NCI-H345 (cell line): Measurements from ENCODE around the gene PBX1.
A peak's percentile ranks its signal among the peaks of the same experiment; 100 is the strongest.
"Not testable (repeated sequence)": the region's sequence is repeated elsewhere in the genome, so short reads cannot be mapped to it uniquely, and the experiment has no call there.

ENCODE experiments used
- DNase-seq: peaks from one replicate; lab custom pipeline; 2025; lab: John Stamatoyannopoulos, UW

PBX1 gene

DNA sequence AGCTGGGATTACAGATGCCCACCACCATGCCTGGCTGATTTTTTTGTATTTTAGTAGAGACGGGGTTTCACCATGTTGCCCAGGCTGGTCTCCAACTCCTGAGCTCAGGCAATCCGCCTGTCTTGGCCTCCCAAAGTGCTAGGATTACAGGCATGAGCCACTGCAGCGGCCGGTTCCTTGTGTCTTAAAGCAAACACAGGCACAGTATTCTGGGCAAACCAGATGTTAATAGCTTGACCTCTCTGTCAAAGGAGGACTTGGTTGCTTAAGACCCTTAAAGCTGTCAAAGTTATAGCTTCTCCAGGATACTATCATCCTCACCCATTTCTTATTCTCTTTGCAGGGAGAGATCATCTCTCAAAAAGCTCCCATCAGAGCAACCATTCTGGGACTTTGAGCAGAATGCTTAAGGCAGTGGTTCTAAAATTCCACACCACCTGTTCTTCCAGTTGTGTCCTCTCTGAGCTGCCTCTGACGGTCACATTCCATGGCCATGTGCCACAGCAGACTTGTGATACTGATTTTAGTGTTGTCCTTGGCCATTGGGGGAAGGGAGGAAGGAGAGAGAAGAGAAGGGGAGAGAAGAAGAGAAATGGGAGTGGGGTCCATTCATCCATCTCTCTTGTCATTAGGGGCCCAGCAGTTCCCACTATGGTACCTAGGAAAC is 81.8 kb downstream of the PBX1 start:
- no peak for DNase-seq

DNA sequence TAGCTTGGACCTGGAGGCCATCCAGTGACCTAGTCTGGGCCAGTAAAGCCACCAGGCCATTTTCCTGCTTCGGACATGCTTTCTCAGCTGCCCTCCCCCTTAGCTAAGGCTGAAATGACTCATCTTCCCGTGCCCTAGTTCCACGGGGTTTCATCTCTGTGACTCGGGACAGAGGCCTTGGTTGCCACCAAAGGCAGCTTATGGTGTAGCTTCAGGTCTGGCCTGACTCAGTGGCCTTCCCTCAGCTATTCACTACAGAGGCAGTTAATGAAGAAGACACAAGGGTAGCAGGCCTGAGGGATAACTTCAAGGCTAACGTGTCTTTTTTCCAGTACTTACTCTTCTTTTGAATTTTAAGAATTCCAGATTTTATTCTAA is 82.4 kb downstream of the PBX1 start:
- DNase-seq, result no peak

DNA sequence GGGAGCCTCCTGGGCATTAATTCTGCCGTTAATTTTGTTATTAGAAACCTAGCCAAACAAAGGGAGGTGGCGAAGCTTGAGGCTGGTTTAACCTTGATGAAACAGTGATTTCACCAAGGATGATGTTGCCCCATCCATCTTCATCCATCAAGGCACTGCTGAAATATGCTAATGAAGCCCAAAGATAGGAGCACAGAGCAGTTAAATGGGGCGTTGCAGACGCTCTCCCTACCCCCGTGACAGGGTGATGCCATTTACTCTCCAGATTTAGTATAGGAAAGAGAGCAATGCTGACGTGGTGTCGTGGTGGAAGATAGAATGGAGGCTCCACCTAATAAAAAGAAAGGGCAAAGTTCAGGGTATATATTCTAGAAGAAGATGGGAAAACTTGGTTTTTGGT is 84.0 kb downstream of the PBX1 start:
- DNase-seq, result no peak

DNA sequence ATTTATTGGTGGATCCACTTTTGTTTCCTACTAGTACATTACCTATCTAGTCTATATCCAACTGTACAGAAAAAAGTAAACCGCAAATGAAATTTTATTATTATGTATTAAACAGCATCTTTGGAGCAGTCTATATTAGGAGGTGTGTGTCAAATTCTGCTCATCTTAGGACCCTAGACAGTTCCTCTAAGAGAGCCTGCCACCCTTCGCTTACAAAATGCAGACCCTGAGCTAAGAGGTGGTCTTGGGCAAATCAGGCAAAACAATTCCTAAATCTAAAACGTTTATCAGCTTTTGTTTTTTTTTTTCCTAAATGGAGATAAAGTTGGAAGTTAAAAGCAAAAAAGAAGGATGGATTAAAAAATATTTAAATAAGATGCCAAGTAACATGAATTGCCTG is 85.3 kb downstream of the PBX1 start:
- no peak for DNase-seq

DNA sequence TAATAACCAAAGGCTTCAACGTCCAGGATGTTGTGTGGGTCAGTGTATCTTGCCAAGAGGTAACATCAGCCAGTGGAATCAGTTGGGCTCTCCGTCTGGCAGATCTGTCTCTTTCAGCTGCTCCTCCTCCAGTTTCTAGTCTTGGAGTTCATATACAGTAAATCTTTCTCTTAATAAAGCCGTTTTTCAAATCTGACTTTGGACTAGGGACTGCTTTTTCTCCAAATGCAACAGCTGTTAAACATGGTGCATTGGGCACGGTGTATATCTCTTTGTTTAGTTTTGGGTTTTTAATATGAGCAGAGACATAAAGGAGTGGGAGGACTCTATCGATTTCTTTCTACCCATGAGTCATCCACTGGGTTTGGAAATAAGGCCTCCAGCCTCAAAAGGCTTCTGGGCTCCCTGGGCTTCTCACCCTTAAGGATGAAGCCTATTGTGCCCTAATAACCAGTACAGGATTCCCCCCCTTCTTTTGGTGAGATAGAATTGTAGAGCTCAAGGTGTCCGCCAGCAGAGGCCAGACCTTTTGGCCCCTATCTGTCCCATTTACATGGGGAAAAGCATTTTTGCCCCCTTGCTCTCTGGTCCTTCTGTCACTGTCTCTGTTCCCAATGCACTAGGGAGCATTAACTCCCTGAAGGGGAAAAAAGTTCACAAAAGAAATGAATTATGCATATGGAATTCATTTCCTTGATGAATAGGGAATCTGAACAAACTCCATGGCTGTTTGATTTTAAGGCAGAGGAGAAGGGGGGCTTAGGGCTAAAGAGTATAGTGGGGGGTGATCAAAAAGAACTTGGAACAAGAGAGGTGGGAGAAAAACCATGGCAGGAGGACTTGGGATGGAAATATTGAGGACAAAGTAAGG is 86.0 kb downstream of the PBX1 start:
- DNase-seq, result peak; percentile 38

DNA sequence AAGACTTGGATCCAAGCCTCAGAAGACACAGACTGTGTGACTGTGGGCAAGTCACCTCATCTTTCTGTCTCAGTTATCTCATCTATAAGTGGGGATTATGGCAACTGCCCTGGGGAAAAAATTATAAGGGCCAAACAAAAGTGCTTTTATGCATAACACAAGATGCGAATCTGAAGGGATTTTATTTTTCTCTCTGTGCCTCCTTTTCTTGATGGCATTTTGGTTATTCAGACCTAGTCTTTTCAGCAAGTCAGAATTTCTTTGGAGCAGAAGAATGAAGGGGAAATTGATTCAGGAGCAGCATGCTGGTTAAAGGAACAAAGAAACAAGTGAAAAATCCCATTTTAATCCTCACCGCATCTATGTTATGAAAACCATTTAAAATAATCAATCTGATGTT is 86.9 kb downstream of the PBX1 start:
- no peak for DNase-seq

DNA sequence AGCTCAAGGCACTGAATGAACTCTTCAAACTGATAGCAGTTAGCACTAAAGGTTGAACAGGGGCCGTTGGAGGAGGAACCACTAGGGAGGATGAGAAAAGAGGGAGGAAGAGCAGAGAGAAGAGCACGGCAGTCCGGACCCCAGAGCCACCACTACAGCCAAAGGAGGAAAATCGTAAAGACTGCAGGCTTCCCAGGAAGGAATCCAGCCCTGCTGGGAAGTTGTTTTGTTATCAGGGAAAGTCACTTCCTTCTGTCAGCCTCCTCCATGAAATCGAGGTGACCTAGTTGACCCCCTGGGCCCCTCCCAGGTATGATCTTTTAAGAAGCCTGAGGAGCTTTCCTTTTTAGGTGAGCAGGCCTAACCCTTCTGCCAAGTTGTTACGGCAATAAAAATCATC is 88.2 kb downstream of the PBX1 start:
- DNase-seq, result no peak

DNA sequence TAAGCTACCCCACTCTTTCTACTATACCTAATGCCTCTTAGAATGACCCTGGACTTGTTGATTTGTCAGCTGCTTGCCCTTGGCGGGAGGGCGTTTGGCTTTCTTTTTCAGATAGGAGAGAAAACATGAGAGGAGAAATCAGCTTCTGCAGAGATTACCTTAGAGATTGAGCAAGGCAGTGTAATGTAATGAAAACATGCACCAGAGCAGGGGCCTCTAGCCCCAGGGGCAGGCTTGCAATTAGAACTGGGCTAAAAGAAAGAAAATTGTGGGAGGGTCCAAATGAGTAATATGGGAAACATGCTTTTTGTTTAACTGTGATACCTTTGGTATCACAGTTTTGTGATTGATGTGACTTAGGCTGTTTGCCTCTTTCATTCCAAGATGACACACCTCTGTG is 89.7 kb downstream of the PBX1 start:
- no peak for DNase-seq

DNA sequence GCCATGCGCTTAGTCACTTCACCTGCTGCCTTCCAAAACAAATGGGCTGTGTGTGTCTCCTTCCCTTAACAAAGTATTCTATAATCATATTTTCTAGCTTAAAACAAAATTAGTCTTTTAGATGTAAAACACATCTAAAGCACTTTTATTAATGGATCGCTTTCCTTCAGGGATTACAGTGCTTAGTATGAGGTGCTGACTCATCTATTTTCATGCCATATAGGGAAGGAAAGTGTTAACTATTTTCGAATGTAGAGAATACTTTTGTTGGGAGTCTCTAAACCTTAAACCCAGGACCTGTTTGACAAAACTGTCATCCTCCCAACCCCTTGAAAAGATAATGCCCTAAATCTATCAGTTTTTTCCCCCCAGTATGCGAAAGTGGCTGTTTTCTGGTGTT is 90.2 kb downstream of the PBX1 start:
- no peak for DNase-seq

DNA sequence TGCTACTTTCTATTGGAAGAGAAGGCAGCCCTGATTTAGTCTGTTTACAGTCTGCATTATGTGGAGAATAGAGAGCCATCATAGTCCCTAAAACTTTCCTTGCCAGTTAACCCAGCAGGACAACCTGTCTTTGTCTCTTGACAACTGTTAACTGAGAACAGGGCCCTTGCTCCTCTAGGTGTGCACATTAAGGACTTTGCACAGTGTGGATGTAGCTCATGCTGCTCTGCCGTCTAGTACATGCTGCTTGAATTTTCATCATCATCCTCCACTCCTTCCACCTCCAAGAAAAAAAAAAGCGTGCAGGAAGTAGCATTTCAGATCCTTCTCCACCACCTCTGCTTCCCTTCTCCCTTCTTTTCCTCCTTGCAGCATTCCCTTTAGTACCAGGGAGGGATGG is 91.5 kb downstream of the PBX1 start:
- no peak for DNase-seq

DNA sequence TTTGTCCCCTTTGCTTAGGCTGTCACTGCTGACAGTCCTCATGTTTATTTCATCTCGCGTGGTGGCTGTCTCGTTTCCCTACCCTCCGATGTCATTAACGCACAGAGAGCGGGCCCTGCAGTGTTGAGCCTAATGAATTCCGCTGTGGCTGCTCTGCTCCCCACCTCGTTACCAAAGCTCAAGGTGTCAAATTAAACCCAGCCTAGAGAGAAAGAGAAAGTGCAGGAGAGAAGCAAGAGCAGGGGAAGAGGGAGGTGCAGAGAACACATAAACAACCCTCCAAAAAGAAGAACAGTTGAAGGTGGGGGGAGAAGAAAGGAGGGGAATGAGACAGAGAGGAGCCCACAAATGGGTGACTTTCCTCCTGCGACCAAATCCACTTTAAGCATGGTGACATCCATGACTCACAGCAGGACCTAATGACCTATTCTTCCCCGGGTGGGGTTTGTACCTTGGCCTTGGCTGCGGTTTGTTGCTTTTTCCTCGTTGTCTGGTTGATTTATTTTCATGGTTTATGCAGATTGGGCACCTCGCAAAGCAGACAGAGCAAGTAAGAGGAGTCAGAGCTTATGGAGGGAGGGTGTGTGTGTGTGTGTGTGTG is 92.5 kb downstream of the PBX1 start:
- no peak for DNase-seq

DNA sequence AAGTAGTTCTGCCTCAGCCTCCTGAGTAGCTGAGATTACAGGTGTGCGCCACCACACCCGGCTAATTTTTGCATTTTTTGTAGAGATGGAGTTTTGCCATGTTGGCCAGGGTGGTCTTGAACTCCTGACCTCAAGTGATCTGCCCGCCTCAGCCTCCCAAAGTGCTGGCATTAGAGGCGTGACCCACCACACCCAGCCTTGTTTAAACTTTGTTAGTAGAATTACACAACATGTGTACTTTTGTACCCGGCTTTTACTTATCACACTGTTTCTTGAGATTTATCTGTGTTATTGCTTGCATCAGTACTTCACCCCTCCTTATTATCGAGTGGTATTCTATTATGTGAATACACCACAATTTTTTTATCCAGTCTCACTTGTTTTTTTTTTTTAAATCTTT is 94.0 kb downstream of the PBX1 start:
- not testable (repeated sequence) for DNase-seq

DNA sequence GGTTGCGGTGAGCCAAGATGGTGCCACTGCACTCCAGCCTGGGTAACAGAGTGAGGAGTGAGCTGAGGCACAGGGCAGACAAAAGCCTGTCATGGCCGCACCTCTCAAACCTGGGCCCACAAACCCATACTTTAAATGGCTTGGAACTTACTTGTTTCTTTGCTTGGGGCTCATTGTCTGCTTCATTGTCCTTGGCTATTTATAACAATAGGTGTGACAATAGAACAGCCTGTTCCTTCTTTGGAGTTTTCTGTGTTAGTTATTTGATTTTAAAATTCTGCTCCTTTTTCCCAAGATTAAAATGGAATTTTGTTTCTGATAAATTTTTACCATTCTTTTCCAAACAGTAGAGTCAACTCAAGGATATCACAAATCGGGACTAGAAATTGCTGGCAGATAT is 94.7 kb downstream of the PBX1 start:
- no peak for DNase-seq

DNA sequence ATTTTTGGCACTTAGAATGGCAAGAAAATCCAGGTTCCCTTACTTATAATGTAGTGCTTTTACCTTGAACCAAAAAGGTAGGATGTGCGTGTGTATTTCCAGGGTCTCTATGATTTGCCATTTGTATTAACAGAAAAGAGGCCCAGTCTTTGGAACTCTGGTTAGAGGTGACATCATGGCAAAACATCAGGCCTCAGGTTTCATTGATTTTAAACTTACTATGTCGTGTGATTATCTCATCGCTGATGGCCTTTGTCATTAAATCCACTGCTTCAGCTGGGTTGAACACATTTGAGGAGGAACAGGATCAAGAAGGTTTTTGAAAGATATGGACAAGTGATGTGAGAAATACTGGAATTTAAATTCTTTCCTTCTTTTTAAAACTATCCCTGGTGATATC is 95.2 kb downstream of the PBX1 start:
- no peak for DNase-seq

DNA sequence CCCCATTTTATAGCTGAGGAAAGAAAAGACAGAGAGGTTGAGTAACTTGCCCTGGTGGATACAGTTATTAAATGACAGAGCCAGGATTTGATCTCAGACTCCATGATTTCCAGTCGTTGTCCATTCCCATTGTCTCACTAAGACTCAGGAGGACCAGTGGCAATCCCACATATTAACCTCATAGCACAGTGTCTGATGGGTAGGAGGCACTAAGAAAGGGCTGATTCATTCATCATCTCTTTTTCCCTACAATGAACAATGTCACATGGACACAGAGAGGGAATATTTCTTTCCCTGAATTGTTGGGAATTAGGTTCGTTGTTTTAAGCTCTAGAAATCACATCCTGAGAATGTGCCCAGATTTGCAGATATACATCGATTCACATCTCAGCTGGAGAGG is 99.9 kb downstream of the PBX1 start:
- DNase-seq, result no peak

DNA sequence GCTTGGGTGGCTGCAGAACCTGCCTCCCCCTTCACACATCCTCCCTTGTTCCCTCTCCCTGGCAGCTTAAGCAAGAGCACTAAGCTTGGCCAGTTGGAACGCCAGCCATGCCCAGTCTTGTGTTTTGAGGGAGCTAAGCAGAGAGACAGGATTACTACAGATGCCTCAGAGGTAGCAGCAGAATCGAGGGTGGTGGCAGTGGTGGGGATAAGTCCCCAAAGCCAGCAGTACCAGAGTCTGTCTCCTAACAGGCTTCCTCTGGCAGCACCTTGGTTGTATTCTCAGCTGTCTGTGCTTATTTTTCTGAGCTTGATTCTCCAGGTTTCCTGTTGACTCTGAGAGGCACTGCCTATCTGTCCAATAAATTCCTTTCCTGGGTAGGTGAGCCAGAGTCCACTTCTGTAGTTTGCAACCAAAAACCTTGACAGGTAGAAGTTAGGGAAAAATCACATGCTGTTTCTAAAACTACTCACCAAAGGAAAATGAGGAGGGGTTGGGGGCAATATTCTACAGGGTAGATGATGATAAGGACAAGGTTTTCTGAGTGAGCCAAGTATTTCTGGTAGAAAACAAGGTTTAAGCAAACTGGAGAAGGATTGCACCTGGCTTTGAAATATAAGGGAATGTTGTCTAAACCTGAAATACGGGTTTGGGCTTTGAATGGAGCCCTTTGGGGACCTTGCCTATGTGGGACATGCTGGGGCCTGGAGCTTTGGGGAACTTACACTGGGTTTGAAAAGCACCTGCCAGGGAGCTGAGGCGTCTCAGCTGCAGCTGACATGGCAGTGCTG is 100.8 kb downstream of the PBX1 start:
- peak; percentile 21 for DNase-seq

DNA sequence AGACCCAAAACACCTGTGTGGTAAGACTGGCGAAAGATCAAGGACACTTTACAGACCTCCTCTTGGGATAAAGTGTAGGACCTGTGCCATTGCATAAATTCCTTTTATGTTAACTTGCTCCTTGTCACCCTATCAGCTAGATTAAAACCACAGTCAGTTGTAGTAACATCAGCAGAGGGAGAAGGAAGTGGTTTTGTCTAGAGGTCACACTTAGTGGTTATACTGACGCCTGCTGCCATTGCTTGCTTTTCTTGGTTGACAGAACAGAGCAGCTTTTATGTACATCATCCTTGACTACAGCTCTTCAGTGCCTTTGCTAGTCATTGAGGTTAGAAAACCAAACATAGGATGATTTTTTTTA is 101.4 kb downstream of the PBX1 start:
- no peak for DNase-seq

DNA sequence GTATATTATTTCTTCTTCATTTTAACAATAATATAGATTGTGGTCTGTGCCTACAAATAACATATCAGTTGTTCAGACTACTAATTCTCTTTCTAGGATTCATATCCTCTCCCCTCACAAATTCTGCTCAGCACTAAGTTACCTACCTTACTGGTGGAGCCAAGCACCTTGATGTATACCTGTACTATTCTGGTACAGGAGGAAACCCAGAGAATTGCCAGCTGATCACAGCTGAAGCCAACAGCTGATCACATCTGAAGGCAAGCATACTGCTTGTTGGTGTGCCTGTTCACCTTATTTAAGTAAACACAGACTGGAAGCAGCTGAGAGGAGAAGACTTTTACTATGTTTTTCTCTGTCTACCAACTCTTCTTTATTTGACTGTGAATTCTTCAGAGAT is 101.8 kb downstream of the PBX1 start:
- DNase-seq, result no peak

DNA sequence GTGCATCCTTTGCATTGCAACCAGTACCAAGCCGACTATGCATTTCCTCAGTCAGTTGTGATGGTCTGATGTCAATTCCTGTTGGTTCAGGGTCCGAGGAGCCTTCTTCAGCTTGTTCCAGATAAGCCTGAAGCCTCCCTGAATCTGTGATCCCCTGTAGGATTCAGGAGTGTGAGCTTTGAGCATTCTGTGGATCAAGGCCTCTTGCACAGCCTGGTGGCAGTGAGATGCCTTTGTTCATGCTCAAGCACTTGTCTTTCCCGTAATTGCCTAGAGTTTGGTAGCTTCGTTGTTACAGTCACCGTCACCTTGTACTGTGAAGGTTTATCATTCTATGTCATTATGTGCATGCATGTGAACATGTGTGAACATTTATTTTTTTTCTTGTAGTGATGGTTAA is 103.5 kb downstream of the PBX1 start:
- no peak for DNase-seq

DNA sequence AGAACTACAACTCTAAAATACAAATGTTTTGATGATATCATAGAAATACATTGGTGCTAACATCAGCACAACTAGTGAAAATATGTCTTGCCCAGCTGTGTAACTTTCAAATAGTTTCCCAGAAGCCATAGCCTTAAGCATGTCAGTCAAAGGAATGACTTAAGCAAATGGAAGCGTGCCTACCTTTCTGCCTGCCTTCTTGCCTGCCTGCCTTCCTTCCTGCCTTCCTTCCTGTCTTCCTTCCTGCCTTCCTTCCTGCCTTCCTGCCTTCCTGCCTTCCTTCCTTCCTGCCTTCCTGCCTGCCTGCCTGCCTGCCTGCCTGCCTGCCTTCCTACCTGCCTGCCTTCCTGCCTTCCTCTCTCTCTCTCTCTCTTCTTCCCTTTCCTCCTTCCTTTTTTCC is 104.0 kb downstream of the PBX1 start:
- DNase-seq, result no peak

DNA sequence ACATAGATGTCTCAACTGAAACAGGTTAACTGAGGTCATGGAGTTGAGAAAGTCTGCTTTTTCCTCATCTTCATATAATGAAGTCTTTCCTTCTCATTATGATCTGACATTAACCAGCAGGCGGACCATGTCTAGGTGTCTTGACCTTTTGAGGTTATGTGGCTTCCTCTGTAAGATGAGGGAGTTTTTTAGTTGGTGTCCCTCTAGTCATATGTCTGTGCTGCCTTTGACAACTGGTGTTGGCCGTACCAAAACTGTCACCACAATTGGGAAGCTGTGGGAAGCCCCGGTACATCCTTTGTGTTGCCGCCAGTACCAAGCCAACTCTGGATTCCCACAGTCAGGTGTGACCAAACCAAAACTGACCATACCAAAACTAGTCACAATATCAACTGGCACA is 105.1 kb downstream of the PBX1 start:
- no peak for DNase-seq

DNA sequence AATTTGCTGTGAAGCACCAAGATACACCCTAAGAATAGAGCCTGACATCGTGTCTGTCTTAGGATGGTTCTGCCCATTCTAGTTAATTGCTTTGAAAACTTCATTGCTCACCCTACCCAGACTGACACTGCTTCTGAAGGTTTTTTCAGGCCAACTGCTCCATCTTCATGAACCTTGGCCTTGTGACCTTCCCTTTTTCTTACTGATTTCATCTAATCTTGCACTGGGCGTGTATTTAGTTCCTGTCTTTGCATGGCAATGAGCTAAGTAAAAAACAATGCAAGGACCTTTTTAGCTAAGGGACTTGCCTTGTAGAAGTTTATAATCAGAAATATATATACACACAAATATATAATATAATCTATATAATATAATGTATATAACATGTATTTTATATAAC is 108.0 kb downstream of the PBX1 start:
- DNase-seq, result no peak

DNA sequence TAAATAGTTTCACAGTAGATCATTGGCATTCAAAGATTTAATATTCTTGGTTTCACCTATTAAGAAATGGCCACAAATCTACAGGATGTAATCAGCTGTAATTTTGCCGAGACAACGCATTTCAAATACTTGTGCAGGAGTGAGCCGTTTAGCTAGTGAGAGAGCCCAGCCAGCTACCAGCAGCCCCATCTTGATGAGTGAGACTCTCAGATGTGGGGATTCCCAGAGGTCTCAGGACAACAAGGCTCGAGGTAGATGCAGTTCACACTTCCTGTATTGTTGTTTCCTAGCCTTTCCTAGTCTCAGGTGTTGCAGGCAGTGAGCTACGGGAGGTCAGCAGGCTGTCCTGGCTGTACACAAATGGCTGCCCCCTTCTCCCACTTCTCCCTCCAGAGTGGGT is 108.6 kb downstream of the PBX1 start:
- no peak for DNase-seq
